ENCODE results near the gene IQUB. TPM values are rescaled to one million over a fixed set of nuclear protein-coding genes. Genes with fewer than 3 reads are reported as not detected.
A peak's percentile ranks its signal among the peaks of the same experiment; 100 is the strongest.

Gene IQUB
- total RNA-seq, 4 donors from 2014 or later: 0.83 to 13.3 (median 6.7) TPM

DNA sequence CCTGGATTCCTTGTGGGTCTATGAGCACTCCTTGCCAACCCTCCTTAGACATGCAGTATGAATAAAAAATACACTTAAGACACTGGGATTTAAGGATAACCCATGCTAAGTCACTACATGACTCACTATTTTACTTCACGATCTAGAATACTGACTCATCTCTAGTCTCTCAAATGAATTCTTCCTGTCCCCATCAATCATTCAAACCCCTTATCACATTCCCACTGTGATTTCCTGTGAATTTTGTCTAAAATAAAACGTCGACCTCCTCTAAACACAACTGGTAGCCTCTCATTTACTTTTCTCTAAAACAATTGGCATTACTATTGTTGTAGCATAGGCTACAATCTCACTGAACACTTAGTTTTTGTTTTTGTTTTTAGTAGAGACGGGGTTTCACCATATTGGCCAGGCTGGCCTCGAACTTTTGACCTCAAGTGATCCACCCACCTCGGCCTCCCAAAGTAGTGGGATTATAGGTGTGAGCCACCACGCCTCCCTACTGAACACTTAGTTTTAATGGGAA lies 3.9 kb upstream of the IQUB start:
- Histone ChIP-seq H3K4me1 (peaks cover 14 to 42% (median 26%) of the 10 kb centered on the region in 4 donors), H3K27ac (replicated peaks in 1 of 4) (peak overlapping the region in 3 of 4 donors; percentile 21 to 91 (median 31)), H3K4me3 (no peak overlapping the region), H3K27me3 (no peaks in the 10 kb centered on the region), H3K36me3 (peaks cover 0 to 8% (median 4%) of the 10 kb centered on the region in 4 donors), H3K9me3 (no peaks in the 10 kb centered on the region)
- DNase-seq (ENCODE audit: extremely low spot score): no peak
- TF ChIP-seq, protein P1, sequence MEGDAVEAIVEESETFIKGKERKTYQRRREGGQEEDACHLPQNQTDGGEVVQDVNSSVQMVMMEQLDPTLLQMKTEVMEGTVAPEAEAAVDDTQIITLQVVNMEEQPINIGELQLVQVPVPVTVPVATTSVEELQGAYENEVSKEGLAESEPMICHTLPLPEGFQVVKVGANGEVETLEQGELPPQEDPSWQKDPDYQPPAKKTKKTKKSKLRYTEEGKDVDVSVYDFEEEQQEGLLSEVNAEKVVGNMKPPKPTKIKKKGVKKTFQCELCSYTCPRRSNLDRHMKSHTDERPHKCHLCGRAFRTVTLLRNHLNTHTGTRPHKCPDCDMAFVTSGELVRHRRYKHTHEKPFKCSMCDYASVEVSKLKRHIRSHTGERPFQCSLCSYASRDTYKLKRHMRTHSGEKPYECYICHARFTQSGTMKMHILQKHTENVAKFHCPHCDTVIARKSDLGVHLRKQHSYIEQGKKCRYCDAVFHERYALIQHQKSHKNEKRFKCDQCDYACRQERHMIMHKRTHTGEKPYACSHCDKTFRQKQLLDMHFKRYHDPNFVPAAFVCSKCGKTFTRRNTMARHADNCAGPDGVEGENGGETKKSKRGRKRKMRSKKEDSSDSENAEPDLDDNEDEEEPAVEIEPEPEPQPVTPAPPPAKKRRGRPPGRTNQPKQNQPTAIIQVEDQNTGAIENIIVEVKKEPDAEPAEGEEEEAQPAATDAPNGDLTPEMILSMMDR (IDR thresholded peaks at IDR 0.05): no peak
- TF ChIP-seq EP300 (IDR thresholded peaks at IDR 0.05): no peak
- no peak for TF ChIP-seq POLR2AphosphoS5 (IDR thresholded peaks at IDR 0.05)
- no peak for TF ChIP-seq POLR2A (IDR thresholded peaks at IDR 0.05; ENCODE audit: low read depth)
- 63% methylated on average over 7 of the region's 7 CpGs for WGBS
- intact Hi-C loops (cut with DNase I): loop anchor here (5.0 kb wide), 1 partner anchor 46 kb away; no protein-coding TSS in a partner anchor

DNA sequence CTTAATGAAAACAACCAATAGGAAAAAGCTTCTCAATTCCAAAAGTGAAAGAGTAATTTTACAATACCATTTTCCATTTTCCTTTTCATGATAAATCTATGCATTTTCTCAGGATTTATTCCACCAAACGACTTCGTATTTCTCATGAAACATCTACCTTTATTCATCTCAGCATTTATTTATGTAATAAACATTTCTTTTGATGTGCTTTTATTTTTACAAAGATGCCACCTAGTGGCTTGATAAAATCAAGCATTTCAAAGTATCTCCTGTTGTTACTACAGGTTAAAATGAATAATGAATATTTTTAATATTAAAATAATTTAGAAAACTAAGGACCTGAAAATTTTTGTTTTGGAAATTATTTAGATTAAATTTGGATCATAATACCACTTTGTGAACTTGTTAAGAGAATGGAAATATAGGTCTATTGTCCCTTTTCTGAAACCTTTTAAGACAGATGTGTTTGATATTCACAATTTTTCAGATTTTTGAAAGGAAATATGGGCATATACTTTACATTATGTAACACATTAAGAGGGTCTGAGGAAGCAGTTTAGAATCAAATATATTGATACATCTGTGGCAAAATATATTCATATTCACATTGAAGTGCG lies 2.7 kb upstream of the IQUB start:
- Histone ChIP-seq H3K27ac (replicated peaks in 1 of 4) (peak overlapping the region in 2 of 4 donors; percentile 91 to 94), H3K9me3 (no peaks in the 10 kb centered on the region), H3K4me3 (no peak overlapping the region), H3K36me3 (peaks cover 0 to 8% (median 2%) of the 10 kb centered on the region in 4 donors), H3K4me1 (peaks cover 17 to 35% (median 27%) of the 10 kb centered on the region in 4 donors), H3K27me3 (no peaks in the 10 kb centered on the region)
- DNase-seq (ENCODE audit: extremely low spot score): no peak
- WGBS: 25% methylated on average over 3 of the region's 3 CpGs
- intact Hi-C loops (cut with DNase I): loop anchor here (5.0 kb wide), 1 partner anchor 45 kb away; no protein-coding TSS in a partner anchor
- TF ChIP-seq, protein P1 (IDR thresholded peaks at IDR 0.05): peak; percentile 47 to 67 (median 62)
- no peak for TF ChIP-seq POLR2A (IDR thresholded peaks at IDR 0.05; ENCODE audit: low read depth)

DNA sequence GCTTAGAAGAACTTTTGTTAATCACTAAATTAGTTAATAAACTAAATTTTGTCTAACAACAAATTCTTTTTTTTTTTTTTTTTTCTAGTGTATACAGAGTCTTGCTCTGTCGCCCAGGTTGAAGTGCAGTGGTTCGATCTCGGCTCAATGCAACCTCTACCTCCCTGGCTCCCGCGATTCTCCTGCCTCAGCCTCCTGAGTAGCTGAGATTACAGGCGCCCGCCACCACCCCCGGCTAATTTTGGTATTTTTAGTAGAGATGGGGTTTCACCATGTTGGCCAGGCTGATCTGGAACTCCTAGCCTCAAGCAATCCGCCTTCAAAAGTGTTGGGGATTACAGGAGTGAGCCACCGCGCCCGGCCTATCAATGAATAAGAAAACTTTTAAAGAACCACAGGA lies 1.1 kb upstream of the IQUB start:
- Histone ChIP-seq H3K36me3 (no peaks in the 10 kb centered on the region), H3K27me3 (no peaks in the 10 kb centered on the region), H3K4me1 (peaks cover 17 to 31% (median 27%) of the 10 kb centered on the region in 4 donors), H3K4me3 (peak overlapping the region; percentile 64 to 75 (median 66)), H3K27ac (replicated peaks in 1 of 4) (peak overlapping the region; percentile 86 to 94 (median 92)), H3K9me3 (no peaks in the 10 kb centered on the region)
- DNase-seq (ENCODE audit: extremely low spot score): no peak
- intact Hi-C loops (cut with DNase I): loop anchor here (5.0 kb wide), 1 partner anchor 43 kb away; no protein-coding TSS in a partner anchor
- WGBS: 94% methylated on average over 12 of the region's 12 CpGs
- TF ChIP-seq POLR2AphosphoS5 (IDR thresholded peaks at IDR 0.05) (no peak), EP300 (IDR thresholded peaks at IDR 0.05) (no peak), POLR2A (IDR thresholded peaks at IDR 0.05; ENCODE audit: low read depth) (no peak)
- TF ChIP-seq, protein P1 (IDR thresholded peaks at IDR 0.05): no peak

DNA sequence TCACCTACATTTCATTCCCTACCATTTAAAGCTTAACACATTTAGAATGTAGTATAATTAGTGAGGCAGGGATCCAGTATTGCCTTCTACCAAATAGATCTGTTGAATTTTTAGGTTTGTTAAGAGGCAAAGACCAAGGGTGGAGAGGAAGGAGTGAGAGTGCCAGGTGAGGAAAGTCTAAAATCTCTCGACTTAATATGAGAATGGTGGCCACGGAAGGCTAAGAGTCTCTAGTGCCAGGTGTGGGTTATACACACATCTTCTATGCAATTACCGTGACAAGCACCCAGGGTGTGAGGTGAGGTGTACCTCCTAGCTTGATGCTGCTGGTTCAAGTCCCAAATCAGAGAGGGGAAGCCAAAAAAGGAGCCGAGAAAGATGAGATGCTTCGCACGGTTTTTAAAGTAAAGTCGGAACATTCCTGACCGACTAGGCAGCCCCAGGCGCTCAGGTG lies 439 bp downstream of the IQUB start:
- peak overlapping the region; percentile 86 to 94 (median 92) for H3K27ac ChIP-seq (replicated peaks in 1 of 4)
- no peak for DNase-seq (ENCODE audit: extremely low spot score)
- H3K36me3 ChIP-seq: no peaks in the 10 kb centered on the region
- peak overlapping the region; percentile 64 to 75 (median 66) for H3K4me3 ChIP-seq
- H3K4me1 ChIP-seq: peaks cover 17 to 31% (median 27%) of the 10 kb centered on the region in 4 donors
- H3K27me3 ChIP-seq: no peaks in the 10 kb centered on the region
- no peak for TF ChIP-seq POLR2AphosphoS5 (IDR thresholded peaks at IDR 0.05)
- TF ChIP-seq, protein P1 (IDR thresholded peaks at IDR 0.05): no peak
- no peak for TF ChIP-seq EP300 (IDR thresholded peaks at IDR 0.05)
- TF ChIP-seq POLR2A (IDR thresholded peaks at IDR 0.05; ENCODE audit: low read depth): no peak
- WGBS: 8% methylated on average over 9 of the region's 9 CpGs
- H3K9me3 ChIP-seq: no peaks in the 10 kb centered on the region
- intact Hi-C loops (cut with DNase I): no loop called here

Data from esophagus muscularis mucosa (tissue), 4 donors.